Adrenal gland (tissue), 12 donors: ENCODE data around the gene ZNF148. TPM values are rescaled to one million over a fixed set of nuclear protein-coding genes. Genes with fewer than 3 reads are reported as not detected.

Experiments
- DNase-seq, 7 donors: peaks; one replicate each; pipeline ENCODE4 v3.0.0-alpha.2; 2019 to 2020
- H3K27ac ChIP-seq, 5 donors: fragments of 200-600 bp; sonication (generic) in 4 of 5; 1 replicate in 3 of 5; 2 replicates in 2 of 5; pipeline versions ENCODE4 v1.5.1 to v1.8.0; 2016 to 2020; ENCODE audit warnings: mild to moderate bottlenecking in 1 of 5
- H3K27me3 ChIP-seq: fragments of 200-600 bp; 2 replicates; pipeline ENCODE4 v1.8.0; 2021
- H3K36me3 ChIP-seq, 2 donors: fragments of 200-600 bp; replicated peaks in 1 of 2; 1 replicate in 1 of 2; 2 replicates in 1 of 2; pipeline versions ENCODE4 v1.5.1 to v1.8.0; 2018 to 2022
- H3K4me1 ChIP-seq, 2 donors: fragments of 200-600 bp; replicated peaks in 1 of 2; 1 replicate in 1 of 2; 2 replicates in 1 of 2; pipeline versions ENCODE4 v1.5.1 to v1.8.0; 2018 to 2021
- H3K4me3 ChIP-seq, 4 donors: fragments of 200-600 bp; sonication (generic) in 3 of 4; one replicate each; pipeline ENCODE4 v1.5.1; 2016 to 2018
- H3K9me3 ChIP-seq, 3 donors: fragments of 200-600 bp; sonication (generic) in 1 of 3; replicated peaks in 1 of 3; 1 replicate in 2 of 3; 2 replicates in 1 of 3; pipeline versions ENCODE4 v1.5.1 to v1.8.0; 2016 to 2021
- POLR2A ChIP-seq, 2 donors: fragments of 450-650 bp; IDR thresholded peaks; one replicate each; pipeline ENCODE4 v1.6.1; 2017; ENCODE audit warnings: antibody characterized with exemption in 2 of 2, mild to moderate bottlenecking in 2 of 2, moderate library complexity in 1 of 2
- WGBS, 4 donors: extraction: QIAGEN DNeasy Blood & Tissue Kit in 2 of 4; methylation state at CpG; one replicate each; pipeline versions ENCODE4 v1.1.5 to v1.1.7; 2013 to 2017; 5-methylcytosine and 5-hydroxymethylcytosine counted together
- intact Hi-C, 2 donors: fragments of 100-400 bp; cut with DNase I; formaldehyde crosslinking; loops; one replicate each; pipeline versions ENCODE4 v1.14.1 to v1.15.0; 2022 to 2023
- polyA plus RNA-seq, 3 donors: library from polyadenylated mRNA; stranded (reverse); fragments of 200-250 nt in 2 of 3; fragments of 350-450 nt in 1 of 3; fragmentation: Illumina TruSeq in 1 of 3; extraction: RNeasy Lipid Tissue Mini Kit (QIAGEN cat#74804) in 1 of 3; gene quantifications; one replicate each; pipeline ENCODE4 v1.2.3, GENCODE V29; 2013 to 2014
- total RNA-seq, 9 donors: library from RNA; depleted of rRNA in 4 of 9; stranded (reverse); fragments of >200 nt in 4 of 9; fragments of 120-200 nt in 1 of 9; fragmentation: NEBNext Ultra II Directional in 1 of 9; extraction: Animal tissue kit (Norgen Biotek cat#: 25700) in 1 of 9; gene quantifications; one replicate each; pipeline versions ENCODE4 v1.1.0 to v1.2.4, GENCODE V29; 2013 to 2023
- TF ChIP-seq, protein P1 (sequence below), 6 experiments: fragments of 450-650 bp in 4 of 6; fragments of 200-600 bp in 2 of 6; sonication (generic) in 1 of 6; IDR thresholded peaks; 1 replicate in 5 of 6; 2 replicates in 1 of 6; pipeline versions ENCODE4 v1.5.1 to v1.8.0; 2016 to 2021; ENCODE audit warnings: antibody characterized with exemption in 6 of 6, mild to moderate bottlenecking in 2 of 6, moderate library complexity in 1 of 6
- donor health status: healthy with polysubstance abuse.
- donor health status: Bipolar disorder and iron deficiency.
- donor health status: DM: yes; HTN: yes; CAD: no.
- donor health status: DM: no; HTN: no; CAD: no.
- donor health status: DM: no; HTN: no; CAD: no.
- donor health status: DM: yes; HTN: yes; CAD: no.

ZNF148 gene
- total and polyA plus RNA-seq, 12 donors: 3.0 to 58.2 (median 30.9) TPM

- WGBS, 4 donors: 59 to 67% (median 65%) methylated on average over 7 of the region's 7 CpGs
- no peaks in the 10 kb centered on the region for H3K4me1 ChIP-seq
- no peak overlapping the region for H3K4me3 ChIP-seq
- no peak for TF ChIP-seq POLR2A (IDR thresholded peaks at IDR 0.05)
- no peaks in the 10 kb centered on the region for H3K27me3 ChIP-seq
- H3K36me3 ChIP-seq: no peaks in the 10 kb centered on the region
- H3K9me3 ChIP-seq: no peaks in the 10 kb centered on the region
- no peak for DNase-seq
- intact Hi-C loops: no loop called here
- no peak overlapping the region for H3K27ac ChIP-seq
Observed at GRCh38 chr3:125220727-125221429, 154.2 kb downstream of the ZNF148 start.

DNA sequence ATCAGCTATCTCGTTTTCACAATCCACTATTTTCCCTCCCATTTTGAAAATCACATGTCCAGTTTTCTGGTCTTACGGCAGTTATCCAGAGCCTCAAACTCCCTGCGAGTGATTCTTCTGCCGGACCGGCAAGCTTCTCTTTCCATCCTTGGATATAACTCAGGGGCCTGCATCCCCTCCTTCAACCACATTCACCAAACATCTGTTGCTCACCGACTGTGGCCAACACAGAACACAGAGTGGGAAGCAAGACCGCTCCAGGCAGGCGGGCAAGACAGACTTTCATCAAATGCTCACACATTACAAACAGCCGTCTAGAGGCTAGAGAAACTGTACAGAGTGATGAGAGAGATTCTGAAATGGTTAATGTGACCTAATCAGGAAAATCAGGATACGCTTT, 154.9 kb downstream of the ZNF148 start:
- H3K9me3 ChIP-seq: no peaks in the 10 kb centered on the region
- H3K27ac ChIP-seq: no peak overlapping the region
- 82 to 90% (median 86%) methylated on average over 10 of the region's 10 CpGs for WGBS, 4 donors
- H3K4me1 ChIP-seq: no peaks in the 10 kb centered on the region
- TF ChIP-seq POLR2A (IDR thresholded peaks at IDR 0.05): no peak
- TF ChIP-seq, protein P1, sequence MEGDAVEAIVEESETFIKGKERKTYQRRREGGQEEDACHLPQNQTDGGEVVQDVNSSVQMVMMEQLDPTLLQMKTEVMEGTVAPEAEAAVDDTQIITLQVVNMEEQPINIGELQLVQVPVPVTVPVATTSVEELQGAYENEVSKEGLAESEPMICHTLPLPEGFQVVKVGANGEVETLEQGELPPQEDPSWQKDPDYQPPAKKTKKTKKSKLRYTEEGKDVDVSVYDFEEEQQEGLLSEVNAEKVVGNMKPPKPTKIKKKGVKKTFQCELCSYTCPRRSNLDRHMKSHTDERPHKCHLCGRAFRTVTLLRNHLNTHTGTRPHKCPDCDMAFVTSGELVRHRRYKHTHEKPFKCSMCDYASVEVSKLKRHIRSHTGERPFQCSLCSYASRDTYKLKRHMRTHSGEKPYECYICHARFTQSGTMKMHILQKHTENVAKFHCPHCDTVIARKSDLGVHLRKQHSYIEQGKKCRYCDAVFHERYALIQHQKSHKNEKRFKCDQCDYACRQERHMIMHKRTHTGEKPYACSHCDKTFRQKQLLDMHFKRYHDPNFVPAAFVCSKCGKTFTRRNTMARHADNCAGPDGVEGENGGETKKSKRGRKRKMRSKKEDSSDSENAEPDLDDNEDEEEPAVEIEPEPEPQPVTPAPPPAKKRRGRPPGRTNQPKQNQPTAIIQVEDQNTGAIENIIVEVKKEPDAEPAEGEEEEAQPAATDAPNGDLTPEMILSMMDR (IDR thresholded peaks at IDR 0.05): no peak
- DNase-seq: no peak
- intact Hi-C loops: no loop called here
- no peaks in the 10 kb centered on the region for H3K36me3 ChIP-seq
- no peak overlapping the region for H3K4me3 ChIP-seq
- no peaks in the 10 kb centered on the region for H3K27me3 ChIP-seq

DNA sequence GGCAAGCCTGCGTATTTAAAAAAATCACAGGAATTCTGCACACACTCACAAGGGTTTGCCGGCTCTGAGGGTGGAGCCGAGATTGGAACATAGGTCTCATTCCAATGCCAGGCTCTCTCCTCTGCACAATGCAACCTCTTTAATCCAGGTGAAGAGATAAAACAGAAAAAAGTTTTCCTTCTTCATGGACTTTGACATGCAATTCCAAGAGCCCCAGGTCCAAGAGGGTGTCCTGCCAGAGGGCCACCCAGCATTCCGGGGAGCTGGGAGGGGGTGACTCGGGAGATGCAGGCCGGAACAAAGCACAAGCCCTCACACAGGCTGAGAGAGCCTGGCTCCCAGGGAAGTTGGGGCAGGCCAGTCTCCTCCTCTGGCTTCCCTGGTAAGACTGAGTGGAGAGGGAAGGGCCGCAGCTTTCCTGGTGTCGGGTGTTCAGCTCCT, 155.8 kb downstream of the ZNF148 start:
- TF ChIP-seq POLR2A (IDR thresholded peaks at IDR 0.05): no peak
- TF ChIP-seq, protein P1 (IDR thresholded peaks at IDR 0.05): no peak
- WGBS, 4 donors: 77 to 87% (median 84%) methylated on average over 7 to 8 of the region's 8 CpGs

DNA sequence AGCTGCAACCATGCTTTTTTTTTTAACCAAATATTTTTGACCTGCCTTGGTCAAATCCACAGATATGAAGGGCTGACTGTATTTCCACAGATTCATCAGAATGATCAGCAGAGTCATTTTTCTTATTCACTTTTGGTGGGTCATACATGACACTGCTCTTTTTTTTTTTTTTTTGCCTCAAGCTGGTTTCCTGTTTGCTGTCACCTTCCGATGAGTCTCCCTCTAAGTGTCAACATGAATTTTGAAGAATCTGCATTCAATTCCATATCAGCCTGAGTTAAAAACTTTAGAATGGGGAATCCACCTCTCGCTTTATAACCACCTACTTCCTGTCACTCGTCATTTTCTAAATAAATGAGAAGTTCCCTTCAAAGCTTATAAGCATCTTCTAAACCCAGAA, 160.4 kb downstream of the ZNF148 start:
- TF ChIP-seq, protein P1 (IDR thresholded peaks at IDR 0.05): no peak
- no peak for TF ChIP-seq POLR2A (IDR thresholded peaks at IDR 0.05)
- Histone ChIP-seq H3K27ac (no peak overlapping the region), H3K27me3 (peaks cover 12% of the 10 kb centered on the region), H3K4me3 (no peak overlapping the region), H3K36me3 (no peaks in the 10 kb centered on the region), H3K9me3 (no peaks in the 10 kb centered on the region), H3K4me1 (peaks cover 0 to 10% of the 10 kb centered on the region in 2 donors)
- intact Hi-C loops: no loop called here
- 49 to 62% (median 58%) methylated on average over 3 of the region's 3 CpGs for WGBS, 4 donors
- DNase-seq: no peak

More for the DNA sequence above, 155.8 kb downstream of the ZNF148 start:
- Histone ChIP-seq H3K27ac (no peak overlapping the region), H3K36me3 (no peaks in the 10 kb centered on the region), H3K4me3 (no peak overlapping the region), H3K4me1 (no peaks in the 10 kb centered on the region), H3K9me3 (no peaks in the 10 kb centered on the region), H3K27me3 (no peaks in the 10 kb centered on the region)
- DNase-seq: no peak
- intact Hi-C loops: no loop called here
